Osteoblast (primary cell): ENCODE results near the gene SPATC1L. TPM values are rescaled to one million over a fixed set of nuclear protein-coding genes. Genes with fewer than 3 reads are reported as not detected.

ENCODE experiments used
- DNase-seq: peaks from one replicate; pipeline ENCODE4 v3.0.0; 2011; ENCODE audit warnings: low spot score, mixed read lengths; ENCODE audit not compliant: insufficient read length; ENCODE audit errors: missing footprints
- H2AFZ ChIP-seq: 2 replicates; pipeline ENCODE4 v1.6.0; 2011; ENCODE audit warnings: mild to moderate bottlenecking, low read length
- H3K27ac ChIP-seq: 2 replicates; pipeline ENCODE4 v1.5.1; 2011; ENCODE audit warnings: mild to moderate bottlenecking, low read depth, low read length, moderate library complexity
- H3K27me3 ChIP-seq: 2 replicates; pipeline ENCODE4 v1.6.0; 2012; ENCODE audit warnings: mild to moderate bottlenecking, control low read depth, inconsistent platforms, low read length, moderate library complexity; ENCODE audit not compliant: insufficient read depth
- H3K36me3 ChIP-seq: 2 replicates; pipeline ENCODE4 v1.5.1; 2011; ENCODE audit warnings: mild to moderate bottlenecking, low read length, control low read depth, moderate library complexity; ENCODE audit not compliant: insufficient read depth
- H3K4me1 ChIP-seq: 2 replicates; pipeline ENCODE4 v1.5.1; 2011; ENCODE audit warnings: mild to moderate bottlenecking, low read length, control low read depth, moderate library complexity; ENCODE audit not compliant: insufficient read depth
- H3K4me2 ChIP-seq: 2 replicates; pipeline ENCODE4 v1.6.0; 2011; ENCODE audit warnings: mild to moderate bottlenecking, low read length; ENCODE audit not compliant: insufficient read depth
- H3K4me3 ChIP-seq: fragments of 200-600 bp; sonication (generic); 3 replicates; pipeline ENCODE4 v1.5.1; 2012; ENCODE audit warnings: mild to moderate bottlenecking, low read length, inconsistent platforms; ENCODE audit not compliant: insufficient read depth
- H3K79me2 ChIP-seq: 2 replicates; pipeline ENCODE4 v1.6.0; 2012; ENCODE audit warnings: mild to moderate bottlenecking, low read length, control low read depth, inconsistent platforms; ENCODE audit not compliant: insufficient read depth
- H3K9me3 ChIP-seq: 2 replicates; pipeline ENCODE4 v1.5.1; 2011; ENCODE audit warnings: low read depth, low read length, control low read depth
- H4K20me1 ChIP-seq: 2 replicates; pipeline ENCODE4 v1.6.0; 2012; ENCODE audit warnings: mild to moderate bottlenecking, low read length, control low read depth; ENCODE audit not compliant: insufficient read depth
- total RNA-seq: library from RNA; depleted of rRNA; stranded (reverse); fragments of >200 nt; gene quantifications from 2 replicates; pipeline ENCODE4 v1.2.3, GENCODE V29; 2012
- TF ChIP-seq, protein P1 (sequence below): IDR thresholded peaks from 2 replicates; pipeline ENCODE4 v1.5.1; 2011; ENCODE audit warnings: mild to moderate bottlenecking, low read depth, low read length, moderate library complexity; ENCODE audit errors: extremely low read depth

The SPATC1L gene
- total RNA-seq, 1 donor: 6.9 TPM

DNA sequence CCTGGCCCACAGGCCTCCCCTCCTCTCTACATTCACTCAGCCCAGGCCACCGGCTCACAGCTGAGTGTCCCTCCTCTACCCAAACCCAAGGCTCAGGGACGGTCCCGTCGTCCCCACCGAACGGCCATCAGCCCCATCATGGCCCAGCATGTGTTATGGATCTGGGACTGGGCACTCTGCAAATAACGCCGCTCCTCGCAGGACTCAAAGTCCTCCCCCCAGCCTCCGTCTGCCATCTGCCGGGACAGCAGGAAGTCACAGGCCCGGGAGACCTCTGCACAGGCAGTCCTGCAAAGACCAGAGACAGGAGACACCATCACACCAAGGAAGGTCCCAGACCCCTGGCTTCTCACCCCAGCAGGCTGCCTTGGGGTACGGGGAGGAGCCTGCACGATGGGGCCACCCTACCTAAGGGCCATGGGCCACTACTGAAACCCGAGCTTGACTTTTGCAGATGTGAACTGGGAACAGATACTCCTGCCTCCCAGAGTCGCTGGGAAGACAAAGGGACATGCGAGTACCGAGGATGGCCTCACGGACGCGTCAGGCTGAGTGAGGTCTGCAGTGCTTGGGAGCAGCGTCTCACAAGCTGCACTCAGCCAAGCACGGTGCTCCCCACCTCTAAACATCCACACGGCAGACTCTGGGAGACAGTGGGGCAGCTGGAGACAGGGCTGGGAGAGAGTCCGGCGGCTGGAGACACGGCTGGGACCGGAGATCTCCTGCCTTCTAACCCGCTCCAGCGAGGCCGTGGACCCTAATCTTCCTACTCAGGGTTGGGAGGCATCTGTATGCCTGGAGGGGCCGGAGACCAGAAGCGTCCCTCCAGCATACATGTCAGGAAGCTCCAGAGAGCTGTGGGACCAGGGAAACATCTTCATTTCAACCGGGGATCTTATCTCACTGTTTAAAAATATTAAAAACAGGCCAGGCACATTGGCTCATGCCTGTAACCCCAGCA is 10.4 kb upstream of the SPATC1L start:
- Histone ChIP-seq H3K4me3 (no peak overlapping the region), H2AFZ (no peak overlapping the region), H3K27ac (no peak overlapping the region), H3K4me1 (peaks cover 13% of the 10 kb centered on the region), H3K9me3 (no peaks in the 10 kb centered on the region), H3K4me2 (no peak overlapping the region), H4K20me1 (no peaks in the 10 kb centered on the region), H3K79me2 (no peaks in the 10 kb centered on the region), H3K36me3 (peaks cover 22% of the 10 kb centered on the region), H3K27me3 (no peaks in the 10 kb centered on the region)
- TF ChIP-seq, protein P1, sequence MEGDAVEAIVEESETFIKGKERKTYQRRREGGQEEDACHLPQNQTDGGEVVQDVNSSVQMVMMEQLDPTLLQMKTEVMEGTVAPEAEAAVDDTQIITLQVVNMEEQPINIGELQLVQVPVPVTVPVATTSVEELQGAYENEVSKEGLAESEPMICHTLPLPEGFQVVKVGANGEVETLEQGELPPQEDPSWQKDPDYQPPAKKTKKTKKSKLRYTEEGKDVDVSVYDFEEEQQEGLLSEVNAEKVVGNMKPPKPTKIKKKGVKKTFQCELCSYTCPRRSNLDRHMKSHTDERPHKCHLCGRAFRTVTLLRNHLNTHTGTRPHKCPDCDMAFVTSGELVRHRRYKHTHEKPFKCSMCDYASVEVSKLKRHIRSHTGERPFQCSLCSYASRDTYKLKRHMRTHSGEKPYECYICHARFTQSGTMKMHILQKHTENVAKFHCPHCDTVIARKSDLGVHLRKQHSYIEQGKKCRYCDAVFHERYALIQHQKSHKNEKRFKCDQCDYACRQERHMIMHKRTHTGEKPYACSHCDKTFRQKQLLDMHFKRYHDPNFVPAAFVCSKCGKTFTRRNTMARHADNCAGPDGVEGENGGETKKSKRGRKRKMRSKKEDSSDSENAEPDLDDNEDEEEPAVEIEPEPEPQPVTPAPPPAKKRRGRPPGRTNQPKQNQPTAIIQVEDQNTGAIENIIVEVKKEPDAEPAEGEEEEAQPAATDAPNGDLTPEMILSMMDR: no peak
- peak; percentile 35 for DNase-seq

DNA sequence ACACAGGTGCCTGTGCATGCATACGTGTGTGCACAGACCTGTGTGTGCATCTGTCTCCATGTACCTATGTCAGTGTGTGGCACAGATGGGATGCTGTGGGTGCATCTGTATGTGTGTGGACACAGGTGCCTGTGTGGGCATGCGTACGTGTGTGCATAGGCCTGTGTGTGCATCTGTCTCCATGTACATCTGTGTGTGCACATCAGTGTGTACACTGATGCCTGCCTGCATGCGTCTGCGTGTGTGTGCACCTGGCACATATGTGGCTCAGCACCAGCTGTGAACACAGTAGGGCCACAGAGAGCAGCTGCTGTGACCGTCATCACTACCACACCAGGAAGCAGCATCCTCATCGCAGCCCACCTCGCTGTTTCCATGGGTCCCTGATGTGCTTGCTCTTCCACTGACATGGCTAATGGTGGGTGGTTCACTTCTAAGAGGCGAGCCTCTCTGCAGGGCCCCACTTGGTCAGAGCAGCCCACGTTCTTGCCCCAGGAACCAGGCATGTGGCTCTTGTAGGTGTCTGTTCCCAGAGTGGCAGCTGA is 9.6 kb upstream of the SPATC1L start:
- H3K9me3 ChIP-seq: no peaks in the 10 kb centered on the region
- no peaks in the 10 kb centered on the region for H3K79me2 ChIP-seq
- no peak overlapping the region for H2AFZ ChIP-seq
- H3K27me3 ChIP-seq: no peaks in the 10 kb centered on the region
- no peak overlapping the region for H3K27ac ChIP-seq
- H4K20me1 ChIP-seq: no peaks in the 10 kb centered on the region
- H3K4me1 ChIP-seq: peaks cover 20% of the 10 kb centered on the region
- TF ChIP-seq, protein P1: no peak
- no peak overlapping the region for H3K4me3 ChIP-seq
- DNase-seq: no peak
- no peak overlapping the region for H3K4me2 ChIP-seq
- peaks cover 22% of the 10 kb centered on the region for H3K36me3 ChIP-seq

DNA sequence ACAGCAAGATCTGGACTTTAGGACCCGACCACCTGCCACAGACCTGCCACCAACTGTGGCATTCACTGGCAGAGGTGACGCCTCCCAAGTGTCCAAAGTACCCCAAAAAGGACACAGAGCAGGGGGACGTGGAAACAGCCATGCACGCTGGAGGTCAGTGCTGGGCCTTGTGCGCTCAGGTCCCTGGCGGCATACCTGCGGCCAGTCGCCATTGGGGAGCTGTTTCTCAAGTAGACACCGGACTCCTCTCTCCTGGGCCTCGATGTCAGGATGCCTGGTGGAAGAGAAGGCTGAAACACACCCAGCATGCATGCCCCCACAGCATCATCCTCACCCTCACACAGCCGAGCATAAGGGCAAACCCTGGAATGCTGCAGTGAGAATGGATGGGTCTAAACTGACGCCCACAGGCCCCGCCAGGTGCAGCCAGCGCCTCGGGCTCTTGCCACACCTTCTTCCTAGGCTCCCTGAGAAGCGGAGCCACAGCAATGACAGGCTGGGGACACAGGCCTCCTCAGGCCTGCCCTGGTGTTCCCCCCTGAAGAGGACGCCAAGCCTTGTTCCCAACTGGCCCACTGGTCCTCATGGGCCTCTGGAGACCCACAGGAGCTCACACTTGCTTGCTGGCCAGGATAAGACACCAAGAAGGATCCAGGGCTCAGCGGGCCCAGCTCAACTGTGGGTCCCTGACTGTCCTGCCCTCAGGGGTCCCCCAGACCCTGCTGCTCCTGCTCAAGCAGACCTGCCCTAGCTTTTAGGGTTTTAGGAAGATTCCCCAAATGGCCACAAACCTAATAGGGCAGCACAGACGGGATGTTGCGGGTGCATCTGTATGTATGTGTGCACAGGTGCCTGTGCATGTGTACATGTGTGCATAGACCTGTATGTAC is 7.7 kb upstream of the SPATC1L start:
- no peak overlapping the region for H3K4me3 ChIP-seq
- peaks cover 22% of the 10 kb centered on the region for H3K36me3 ChIP-seq
- H3K4me2 ChIP-seq: no peak overlapping the region
- peaks cover 27% of the 10 kb centered on the region for H3K4me1 ChIP-seq
- no peaks in the 10 kb centered on the region for H3K27me3 ChIP-seq
- DNase-seq: peak; percentile 52
- TF ChIP-seq, protein P1: no peak
- no peaks in the 10 kb centered on the region for H4K20me1 ChIP-seq
- H3K9me3 ChIP-seq: no peaks in the 10 kb centered on the region
- peak overlapping the region; percentile 18 for H3K27ac ChIP-seq
- no peaks in the 10 kb centered on the region for H3K79me2 ChIP-seq
- no peak overlapping the region for H2AFZ ChIP-seq
